HG03457 (cell line): ENCODE data around the gene ZNF541.

Experiments used
- ATAC-seq: cut with Tn5 transposase; IDR thresholded peaks from one replicate; pipeline ENCODE4 v1.9.1; 2021; ENCODE audit warnings: moderate number of reproducible peaks; ENCODE audit not compliant: unreplicated experiment

The ZNF541 gene

DNA sequence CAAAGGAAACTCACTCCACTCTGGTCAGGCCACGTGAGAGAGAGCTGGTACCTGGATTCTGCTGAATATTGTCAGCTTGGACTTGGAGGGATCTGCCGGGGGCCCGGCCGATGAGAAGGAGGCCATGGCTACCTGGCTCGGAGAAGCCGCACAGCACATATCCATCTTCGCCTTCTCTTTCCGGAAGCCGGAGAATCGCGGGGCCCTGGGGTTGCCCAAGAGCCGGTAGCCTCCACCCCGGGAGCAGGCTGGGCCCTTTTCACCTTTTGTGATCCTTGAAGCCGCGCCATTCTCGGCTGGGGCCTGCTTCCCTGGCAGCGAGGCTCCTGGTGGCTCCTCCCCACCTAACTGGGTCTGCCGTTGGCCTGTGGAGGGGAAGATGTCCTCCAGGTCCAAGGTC is 28.9 kb downstream of the ZNF541 start:
- no peak for ATAC-seq

GRCh38 chr19:47542030-47542475 is 30.9 kb downstream of the ZNF541 start:
- no peak for ATAC-seq

GRCh38 chr19:47541518-47541917 is 31.4 kb downstream of the ZNF541 start:
- ATAC-seq, result no peak

GRCh38 chr19:47540748-47541147 is 32.2 kb downstream of the ZNF541 start:
- ATAC-seq, result no peak

GRCh38 chr19:47539747-47540311 is 33.1 kb downstream of the ZNF541 start:
- ATAC-seq, result no peak

GRCh38 chr19:47538812-47539211 is 34.1 kb downstream of the ZNF541 start:
- ATAC-seq, result no peak

GRCh38 chr19:47537493-47537892 is 35.5 kb downstream of the ZNF541 start:
- no peak for ATAC-seq

DNA sequence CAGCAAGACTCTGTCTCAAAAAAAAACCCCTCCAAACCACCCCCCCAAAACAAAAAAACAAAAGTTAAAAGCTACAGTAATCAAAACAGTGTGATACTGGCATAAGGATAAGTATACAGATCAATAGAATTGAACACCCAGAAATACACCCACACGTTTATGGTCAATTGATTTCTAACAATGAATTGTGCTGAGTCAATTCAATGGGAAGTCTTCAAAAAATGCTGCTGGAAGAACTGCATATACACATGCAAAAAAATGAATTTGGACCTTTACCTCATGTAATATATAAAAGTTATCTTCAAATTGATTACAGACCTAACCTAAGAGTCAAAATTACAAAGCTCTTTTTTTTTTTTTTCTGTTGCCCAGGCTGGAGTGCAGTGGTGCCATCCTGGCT is 38.3 kb downstream of the ZNF541 start:
- ATAC-seq, result no peak

DNA sequence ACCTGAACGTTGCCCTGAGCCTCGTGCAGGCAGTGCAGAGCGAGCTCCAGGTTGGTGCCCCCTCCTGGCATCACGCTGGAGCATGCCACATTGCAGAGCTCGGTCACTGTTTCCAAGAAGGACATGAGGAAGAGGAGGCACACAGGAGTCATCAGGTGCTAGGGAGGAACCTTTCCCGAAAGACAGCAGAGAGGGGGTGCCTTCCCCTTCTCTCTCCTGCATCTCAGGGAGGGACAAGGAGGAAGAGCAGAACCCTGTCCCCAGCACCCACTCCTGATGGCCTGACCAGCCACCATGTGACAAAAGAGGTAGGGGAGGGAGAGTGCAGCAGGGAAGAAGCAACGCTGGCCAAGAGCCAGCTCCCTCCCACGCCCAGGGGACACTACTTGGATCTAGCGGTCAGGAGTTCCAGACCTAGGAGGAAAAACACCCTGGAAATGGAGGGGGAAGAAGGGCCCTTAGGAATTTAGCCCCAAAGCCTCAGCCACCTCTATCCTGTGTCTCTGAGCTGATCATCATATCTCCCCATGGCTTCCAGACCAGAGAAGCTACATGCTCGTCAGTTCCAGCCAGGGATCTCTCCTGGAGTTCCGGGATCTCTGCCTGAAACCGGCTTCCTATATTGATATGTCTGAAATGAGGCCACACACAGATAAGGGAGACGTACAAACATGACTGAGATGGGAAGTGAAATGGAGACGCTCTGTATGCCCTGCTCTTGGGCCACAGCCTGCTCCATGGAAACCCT is 41.1 kb downstream of the ZNF541 start:
- ATAC-seq, result no peak

DNA sequence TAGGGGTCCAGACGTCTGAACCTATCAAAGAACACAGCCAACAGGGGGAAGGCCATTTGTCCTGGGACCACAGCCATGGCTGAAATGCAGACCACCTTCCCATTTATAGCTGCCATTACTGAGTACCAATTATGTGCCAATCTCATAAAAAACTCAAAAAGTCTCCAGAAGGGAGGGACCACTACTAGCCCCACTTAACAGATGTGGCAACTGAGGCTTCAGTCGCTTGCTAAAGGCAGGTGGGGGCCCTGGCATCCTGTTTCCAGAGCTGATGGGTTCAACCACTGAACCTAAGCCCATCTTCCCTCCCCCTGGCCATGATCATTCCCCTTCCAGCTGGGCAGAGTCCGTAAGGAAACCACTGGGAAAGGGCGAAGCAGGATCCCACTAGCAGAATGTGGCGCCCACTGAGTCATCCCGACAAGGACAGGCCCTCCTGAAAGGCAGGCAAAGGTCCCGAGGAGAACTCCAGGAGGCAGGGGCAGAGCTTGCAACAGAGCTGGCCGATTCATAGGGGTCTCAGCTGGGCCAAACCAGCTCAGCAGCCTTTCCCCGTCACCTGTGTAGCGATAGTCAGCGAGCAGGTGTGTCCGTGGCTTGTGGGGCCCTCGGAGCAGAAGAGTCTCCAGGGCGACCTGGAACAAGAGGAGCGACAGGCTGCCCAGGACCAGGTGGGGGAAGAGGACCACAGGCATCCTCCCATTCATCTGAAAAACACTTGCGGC is 43.8 kb downstream of the ZNF541 start:
- no peak for ATAC-seq

DNA sequence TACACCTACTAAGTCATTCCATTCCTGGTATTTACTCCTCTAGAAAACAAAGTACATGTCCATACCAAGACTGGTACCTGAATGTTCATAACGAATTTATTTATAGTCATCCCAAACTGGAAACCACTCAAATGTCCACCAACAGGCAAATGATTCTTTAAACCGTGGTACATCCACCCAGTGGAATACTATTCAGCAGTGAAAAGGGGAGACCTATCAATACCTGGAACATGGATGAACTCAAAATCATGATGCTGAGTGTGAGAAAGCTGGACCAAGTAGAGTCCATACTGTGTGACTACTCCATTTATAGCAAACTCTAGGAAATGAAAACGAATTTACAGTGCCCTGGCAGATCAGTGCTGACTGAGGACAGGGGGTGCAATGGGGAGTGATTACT is 46.1 kb downstream of the ZNF541 start:
- ATAC-seq, result no peak

DNA sequence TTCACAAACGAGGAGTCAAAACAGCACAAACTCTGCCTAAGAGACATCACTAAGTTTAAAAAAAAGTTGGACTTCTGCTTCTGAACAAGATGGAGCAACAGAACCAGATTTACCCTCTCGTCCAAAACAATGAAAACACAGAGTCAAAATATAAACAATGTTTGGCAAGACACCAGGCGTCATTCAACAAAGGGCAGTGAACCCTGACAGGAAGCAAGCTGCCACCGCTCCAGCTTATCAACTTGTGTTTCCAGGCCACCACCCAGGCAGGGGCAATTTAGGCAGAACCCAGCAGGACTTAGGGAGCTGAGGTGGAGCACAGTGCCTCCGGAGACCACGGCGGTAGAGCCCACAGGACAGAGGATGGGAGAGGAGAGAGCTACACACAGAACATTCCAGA is 49.5 kb downstream of the ZNF541 start:
- ATAC-seq, result no peak
